Right atrium auricular region (tissue), 2 donors: ENCODE measurements around the gene NMNAT2. TPM values are rescaled to one million over a fixed set of nuclear protein-coding genes. Genes with fewer than 3 reads are reported as not detected.
"Not testable (repeated sequence)": the region's sequence is repeated elsewhere in the genome, so short reads cannot be mapped to it uniquely, and the experiment has no call there.

Experiments
- DNase-seq: peaks from one replicate; pipeline ENCODE4 v3.0.0-alpha.2; 2019; ENCODE audit warnings: low spot score
- H3K27ac ChIP-seq, 2 donors: fragments of 200-600 bp; sonication (generic); 1 replicate in 1 of 2; 2 replicates in 1 of 2; pipeline ENCODE4 v1.5.1; 2016 to 2019
- H3K27me3 ChIP-seq, 2 donors: fragments of 200-600 bp; sonication (generic); one replicate each; pipeline versions ENCODE4 v1.5.1 to v1.6.0; 2017 to 2019
- H3K36me3 ChIP-seq: fragments of 200-600 bp; sonication (generic); one replicate; pipeline ENCODE4 v1.5.1; 2016
- H3K4me1 ChIP-seq, 2 donors: fragments of 200-600 bp; sonication (generic); one replicate each; pipeline versions ENCODE4 v1.5.1 to v1.6.0; 2017 to 2019
- H3K4me3 ChIP-seq, 2 donors: fragments of 200-600 bp; sonication (generic); 1 replicate in 1 of 2; 2 replicates in 1 of 2; pipeline ENCODE4 v1.5.1; 2017 to 2019; ENCODE audit warnings: mild to moderate bottlenecking in 1 of 2, moderate library complexity in 1 of 2
- H3K9me3 ChIP-seq, 2 donors: fragments of 200-600 bp; sonication (generic); one replicate each; pipeline ENCODE4 v1.5.1; 2019
- total RNA-seq, 2 donors: library from RNA; depleted of rRNA; stranded (reverse); fragments of >200 nt; gene quantifications; one replicate each; pipeline ENCODE4 v1.1.0, GENCODE V29; 2016
- TF ChIP-seq, protein P1 (sequence below), 2 donors: fragments of 200-600 bp; sonication (generic); IDR thresholded peaks; one replicate each; pipeline ENCODE4 v1.5.1; 2019; ENCODE audit warnings: antibody characterized with exemption in 2 of 2

Gene NMNAT2
- total RNA-seq, 2 donors from 2014 or later, result 38.6 to 40.0 TPM

DNA sequence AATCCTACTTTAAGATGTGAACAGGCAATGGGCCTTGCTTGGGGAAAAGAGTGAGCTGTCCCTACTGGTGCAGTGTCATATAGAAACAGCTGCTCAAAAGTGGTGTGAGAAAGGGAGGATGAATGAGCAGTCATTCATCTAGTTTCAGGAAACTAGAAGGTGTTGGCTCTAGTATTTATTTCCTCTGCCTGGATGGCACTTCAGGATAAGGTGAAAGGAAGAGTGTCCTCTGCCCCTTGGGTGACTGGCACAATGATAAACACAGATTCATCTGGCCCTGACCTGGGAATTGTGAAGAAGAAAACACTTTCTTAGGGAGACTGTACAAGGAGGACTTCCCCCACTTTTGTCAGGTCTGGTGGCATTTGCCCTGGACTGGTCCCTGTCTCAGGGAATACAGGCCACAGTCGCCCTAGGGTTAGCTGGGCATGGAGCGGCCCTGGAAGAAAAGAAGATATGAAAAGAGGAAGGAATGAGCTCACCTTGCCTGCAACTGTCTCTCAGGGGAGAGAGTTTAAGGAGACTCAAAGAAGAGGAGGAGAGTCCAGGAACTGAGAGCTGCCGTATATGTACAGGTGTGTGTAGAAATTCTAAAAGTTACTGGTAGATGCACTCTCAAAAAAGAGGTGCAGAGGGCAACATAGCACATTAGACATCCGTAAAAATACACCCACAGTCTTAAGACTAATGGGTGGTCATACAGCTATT, 13.8 kb upstream of the NMNAT2 start:
- peaks cover 0 to 4% of the 10 kb centered on the region in 2 donors for H3K4me1 ChIP-seq
- no peak overlapping the region for H3K27ac ChIP-seq
- no peaks in the 10 kb centered on the region for H3K9me3 ChIP-seq
- TF ChIP-seq, protein P1, sequence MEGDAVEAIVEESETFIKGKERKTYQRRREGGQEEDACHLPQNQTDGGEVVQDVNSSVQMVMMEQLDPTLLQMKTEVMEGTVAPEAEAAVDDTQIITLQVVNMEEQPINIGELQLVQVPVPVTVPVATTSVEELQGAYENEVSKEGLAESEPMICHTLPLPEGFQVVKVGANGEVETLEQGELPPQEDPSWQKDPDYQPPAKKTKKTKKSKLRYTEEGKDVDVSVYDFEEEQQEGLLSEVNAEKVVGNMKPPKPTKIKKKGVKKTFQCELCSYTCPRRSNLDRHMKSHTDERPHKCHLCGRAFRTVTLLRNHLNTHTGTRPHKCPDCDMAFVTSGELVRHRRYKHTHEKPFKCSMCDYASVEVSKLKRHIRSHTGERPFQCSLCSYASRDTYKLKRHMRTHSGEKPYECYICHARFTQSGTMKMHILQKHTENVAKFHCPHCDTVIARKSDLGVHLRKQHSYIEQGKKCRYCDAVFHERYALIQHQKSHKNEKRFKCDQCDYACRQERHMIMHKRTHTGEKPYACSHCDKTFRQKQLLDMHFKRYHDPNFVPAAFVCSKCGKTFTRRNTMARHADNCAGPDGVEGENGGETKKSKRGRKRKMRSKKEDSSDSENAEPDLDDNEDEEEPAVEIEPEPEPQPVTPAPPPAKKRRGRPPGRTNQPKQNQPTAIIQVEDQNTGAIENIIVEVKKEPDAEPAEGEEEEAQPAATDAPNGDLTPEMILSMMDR (IDR thresholded peaks at IDR 0.05), result no peak
- H3K36me3 ChIP-seq, result no peaks in the 10 kb centered on the region
- H3K4me3 ChIP-seq, result no peak overlapping the region
- H3K27me3 ChIP-seq, result no peaks in the 10 kb centered on the region
- no peak for DNase-seq

DNA sequence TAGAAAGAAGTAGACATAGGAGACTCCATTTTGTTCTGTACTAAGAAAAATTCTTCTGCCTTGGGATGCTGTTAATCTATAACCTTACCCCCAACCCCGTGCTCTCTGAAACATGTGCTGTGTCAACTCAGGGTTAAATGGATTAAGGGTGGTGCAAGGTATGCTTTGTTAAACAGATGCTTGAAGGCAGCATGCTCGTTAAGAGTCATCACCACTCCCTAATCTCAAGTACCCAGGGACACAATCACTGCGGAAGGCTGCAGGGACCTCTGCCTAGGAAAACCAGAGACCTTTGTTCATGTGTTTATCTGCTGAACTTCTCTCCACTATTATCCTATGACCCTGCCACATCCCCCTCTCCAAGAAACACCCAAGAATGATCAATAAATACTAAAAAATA, 9.4 kb upstream of the NMNAT2 start:
- H3K27me3 ChIP-seq, H3K36me3 ChIP-seq, H3K4me1 ChIP-seq, H3K4me3 ChIP-seq, H3K27ac ChIP-seq, H3K9me3 ChIP-seq, DNase-seq: not testable (repeated sequence)

DNA sequence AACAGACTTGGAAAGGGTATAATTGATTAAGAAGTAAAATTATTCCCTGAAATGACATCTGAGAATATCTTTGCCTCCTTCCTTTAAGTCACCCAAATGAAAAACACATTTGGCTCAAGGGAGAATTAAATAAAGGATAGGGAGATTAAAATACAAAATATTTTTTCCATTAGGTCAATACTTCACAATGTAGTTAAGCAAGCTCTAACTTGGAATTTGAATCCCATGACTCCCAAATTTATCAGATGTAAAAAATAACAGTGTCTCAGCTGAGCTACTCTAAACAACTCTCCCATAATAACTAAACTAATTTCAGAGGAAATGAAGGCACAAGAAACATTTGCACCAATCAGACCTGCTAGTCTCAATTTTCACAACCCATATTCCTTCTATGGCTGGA, 6.5 kb upstream of the NMNAT2 start:
- Histone ChIP-seq H3K36me3 (no peaks in the 10 kb centered on the region), H3K9me3 (no peaks in the 10 kb centered on the region), H3K27ac (no peak overlapping the region), H3K4me3 (no peak overlapping the region), H3K27me3 (no peaks in the 10 kb centered on the region), H3K4me1 (no peaks in the 10 kb centered on the region)
- DNase-seq, result no peak
- TF ChIP-seq, protein P1 (IDR thresholded peaks at IDR 0.05), result no peak

DNA sequence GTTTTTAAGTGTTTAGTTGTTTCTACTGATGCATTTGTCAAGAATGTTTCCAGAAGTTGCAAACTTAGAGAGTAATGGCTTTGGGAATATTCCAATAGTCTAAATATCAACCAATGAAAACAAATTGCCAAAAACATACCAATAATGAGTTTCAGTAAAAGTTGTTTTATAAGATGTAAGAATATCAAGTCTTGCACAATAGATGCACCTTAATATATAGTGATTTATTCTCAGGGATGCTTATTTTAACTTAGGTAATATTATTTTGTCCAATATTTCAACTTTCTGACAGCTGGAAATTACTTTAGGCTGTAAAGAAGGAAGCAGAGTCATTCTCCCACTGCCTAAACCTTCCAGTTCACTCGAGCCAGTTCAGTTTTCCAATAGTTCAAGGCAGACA, 5.4 kb upstream of the NMNAT2 start:
- H3K36me3 ChIP-seq, result no peaks in the 10 kb centered on the region
- no peaks in the 10 kb centered on the region for H3K9me3 ChIP-seq
- H3K27ac ChIP-seq, result no peak overlapping the region
- TF ChIP-seq, protein P1 (IDR thresholded peaks at IDR 0.05), result no peak
- H3K4me3 ChIP-seq, result no peak overlapping the region
- peaks cover 0 to under 1% of the 10 kb centered on the region in 2 donors for H3K4me1 ChIP-seq
- DNase-seq, result no peak
- H3K27me3 ChIP-seq, result no peaks in the 10 kb centered on the region

DNA sequence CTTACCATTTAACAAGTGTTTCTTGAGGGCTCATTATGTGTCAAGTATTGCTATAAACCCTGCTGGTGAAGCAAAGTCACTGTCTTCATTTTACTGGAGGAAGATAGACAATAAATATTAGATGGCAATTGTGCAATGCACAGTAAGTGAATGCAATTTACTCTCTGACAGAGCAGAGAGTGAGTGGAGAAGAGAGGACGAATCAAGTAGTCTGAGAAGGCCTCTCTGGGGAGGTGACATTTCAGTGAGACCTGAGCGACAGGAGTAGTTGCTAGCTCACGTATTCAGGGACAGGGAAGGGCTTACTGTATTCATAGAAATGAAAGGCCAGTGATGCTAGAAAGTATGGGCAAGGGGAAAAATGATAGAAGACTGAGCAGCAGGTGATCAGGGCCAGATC, 1.2 kb upstream of the NMNAT2 start:
- Histone ChIP-seq H3K36me3 (no peaks in the 10 kb centered on the region), H3K27me3 (peaks cover 0 to 4% of the 10 kb centered on the region in 2 donors), H3K4me3 (no peak overlapping the region), H3K4me1 (peaks cover 0 to 26% of the 10 kb centered on the region in 2 donors), H3K27ac (no peak overlapping the region), H3K9me3 (no peaks in the 10 kb centered on the region)
- DNase-seq, result no peak
- TF ChIP-seq, protein P1 (IDR thresholded peaks at IDR 0.05), result no peak

DNA sequence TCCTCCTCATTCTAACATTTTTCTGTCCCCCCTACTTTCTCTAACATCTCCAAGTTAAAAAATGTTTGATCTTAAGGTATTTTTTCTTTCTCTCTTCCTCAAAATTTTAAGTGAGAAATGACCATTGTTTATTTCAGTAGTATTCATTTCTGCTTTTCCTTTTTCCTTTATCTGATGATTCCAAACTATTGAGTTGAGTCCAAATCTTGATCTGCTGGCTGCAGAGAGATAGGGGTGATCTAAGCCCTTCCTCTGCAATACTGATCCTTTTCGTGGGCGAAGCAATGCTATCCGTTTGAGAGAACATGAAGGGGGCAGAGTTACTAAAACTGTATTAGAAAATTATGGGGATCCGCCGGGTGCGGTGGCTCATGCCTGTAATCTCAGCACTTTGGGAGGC, 516 bp upstream of the NMNAT2 start:
- DNase-seq, result no peak
- Histone ChIP-seq H3K4me3 (peak overlapping the region in 1 of 2 donors; percentile 55), H3K27ac (peak overlapping the region in 1 of 2 donors; percentile 87), H3K4me1 (peaks cover 0 to 26% of the 10 kb centered on the region in 2 donors), H3K27me3 (peaks cover 0 to 4% of the 10 kb centered on the region in 2 donors), H3K9me3 (no peaks in the 10 kb centered on the region), H3K36me3 (no peaks in the 10 kb centered on the region)
- TF ChIP-seq, protein P1 (IDR thresholded peaks at IDR 0.05), result no peak
